SK-N-MC (cell line): Measurements from ENCODE around the gene NUP35.

Experiments used
- DNase-seq: peaks from one replicate; pipeline ENCODE4 v3.0.0-alpha.2; 2011; ENCODE audit warnings: low read depth, low spot score
- H3K27ac ChIP-seq: fragments of 200-600 bp; sonication (generic); 2 replicates; pipeline ENCODE4 v1.5.1; 2016; ENCODE audit warnings: mixed run types
- H3K36me3 ChIP-seq: fragments of 200-600 bp; sonication (generic); 2 replicates; pipeline ENCODE4 v1.6.1; 2017; ENCODE audit warnings: antibody characterized with exemption, low read length, mixed read lengths; ENCODE audit not compliant: insufficient read depth
- H3K4me3 ChIP-seq: fragments of 200-600 bp; sonication (generic); 2 replicates; pipeline ENCODE4 v1.5.1; 2016
- H3K9ac ChIP-seq: fragments of 200-600 bp; sonication (generic); 2 replicates; pipeline ENCODE4 v1.8.0; 2017; ENCODE audit warnings: mixed run types, mixed read lengths; ENCODE audit not compliant: insufficient read length
- H3K9me3 ChIP-seq: fragments of 200-600 bp; sonication (generic); 2 replicates; pipeline ENCODE4 v1.6.1; 2017; ENCODE audit warnings: low read depth, mild to moderate bottlenecking, antibody characterized with exemption, low read length, moderate library complexity, mixed read lengths
- EZH2 ChIP-seq: fragments of 200-600 bp; sonication (generic); IDR thresholded peaks from one replicate; pipeline ENCODE4 v1.6.1; 2017; ENCODE audit warnings: antibody characterized with exemption
- FOXP2 ChIP-seq: optimal IDR thresholded peaks from 2 replicates; pipeline ENCODE3; 2011; ENCODE audit warnings: mild to moderate bottlenecking, moderate library complexity; ENCODE audit not compliant: insufficient read depth; ENCODE audit errors: extremely low read length, control extremely low read depth
- POLR2AphosphoS5 ChIP-seq: IDR thresholded peaks from 2 replicates; pipeline ENCODE4 v1.6.1; 2012; ENCODE audit warnings: mild to moderate bottlenecking, low read depth, low read length, borderline replicate concordance

Gene NUP35, protein sequence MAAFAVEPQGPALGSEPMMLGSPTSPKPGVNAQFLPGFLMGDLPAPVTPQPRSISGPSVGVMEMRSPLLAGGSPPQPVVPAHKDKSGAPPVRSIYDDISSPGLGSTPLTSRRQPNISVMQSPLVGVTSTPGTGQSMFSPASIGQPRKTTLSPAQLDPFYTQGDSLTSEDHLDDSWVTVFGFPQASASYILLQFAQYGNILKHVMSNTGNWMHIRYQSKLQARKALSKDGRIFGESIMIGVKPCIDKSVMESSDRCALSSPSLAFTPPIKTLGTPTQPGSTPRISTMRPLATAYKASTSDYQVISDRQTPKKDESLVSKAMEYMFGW

DNA sequence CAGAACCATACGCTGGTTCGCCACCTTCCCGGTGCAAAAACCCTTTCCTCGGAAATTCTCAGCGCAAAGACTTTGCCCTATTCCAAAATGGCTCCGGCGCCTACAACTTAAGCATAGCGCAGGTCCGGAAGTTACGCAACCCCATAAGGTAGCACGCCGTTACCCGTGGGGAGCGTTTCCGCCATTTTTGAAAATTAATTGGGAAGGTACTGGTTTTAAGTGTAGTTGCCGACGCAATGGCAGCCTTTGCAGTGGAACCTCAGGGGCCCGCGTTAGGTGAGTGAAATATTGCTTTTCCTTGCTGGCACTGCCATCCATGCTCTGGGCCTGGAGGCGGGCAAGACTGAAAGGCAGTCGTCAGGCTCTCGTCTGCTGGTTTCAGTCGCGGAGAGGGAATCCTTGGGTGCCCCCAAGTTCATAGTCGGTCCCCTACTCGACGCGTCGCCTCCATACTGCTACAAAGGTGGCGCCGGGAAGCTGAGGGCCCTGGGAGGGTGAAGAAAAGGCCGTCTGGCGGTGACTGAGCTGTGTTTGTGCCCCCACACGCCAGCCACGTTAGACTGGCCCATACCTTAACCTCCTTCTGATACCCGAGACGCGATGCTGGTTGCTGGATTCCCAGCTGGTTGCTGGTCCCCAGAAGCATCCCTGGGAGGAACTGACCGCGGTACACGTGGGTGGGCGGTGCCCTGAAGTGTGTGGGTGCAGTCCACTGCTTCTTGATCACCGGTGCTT lies at the start of gene NUP35:
Gene NUP35, plus strand, starts transcription at position 222 of the 735 bp plus-strand sequence. Its CDS starts 15 bp downstream, at position 237.
- Histone ChIP-seq H3K4me3 (peak within 1 kb of the TSS; percentile 95), H3K9ac (peak within 1 kb of the TSS; percentile 84), H3K36me3 (peaks cover 22% of the 10 kb centered on the region), H3K27ac (peak within 1 kb of the TSS; percentile 97), H3K9me3 (no peaks in the 10 kb centered on the region)
- peak; percentile 95 for DNase-seq
- TF ChIP-seq EZH2 (no peak), POLR2AphosphoS5 (peak; percentile 94)

DNA sequence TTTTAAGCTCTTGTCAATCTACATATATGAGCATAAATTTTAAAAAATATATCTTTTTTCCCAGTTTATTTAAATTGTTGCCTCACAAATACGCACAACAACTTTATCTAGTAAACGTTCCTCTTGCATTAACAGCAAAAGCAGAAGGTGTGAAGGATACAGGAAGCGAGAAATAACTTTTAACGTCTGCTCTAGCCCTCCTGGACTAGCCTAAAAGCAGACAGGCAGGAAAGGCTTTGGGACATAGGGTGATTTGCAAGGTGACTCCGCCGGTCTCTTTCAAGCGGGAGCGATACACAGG lies 46.1 kb upstream of the NUP35 start:
- no peak overlapping the region for H3K27ac ChIP-seq
- H3K4me3 ChIP-seq = peak overlapping the region; percentile 95

DNA sequence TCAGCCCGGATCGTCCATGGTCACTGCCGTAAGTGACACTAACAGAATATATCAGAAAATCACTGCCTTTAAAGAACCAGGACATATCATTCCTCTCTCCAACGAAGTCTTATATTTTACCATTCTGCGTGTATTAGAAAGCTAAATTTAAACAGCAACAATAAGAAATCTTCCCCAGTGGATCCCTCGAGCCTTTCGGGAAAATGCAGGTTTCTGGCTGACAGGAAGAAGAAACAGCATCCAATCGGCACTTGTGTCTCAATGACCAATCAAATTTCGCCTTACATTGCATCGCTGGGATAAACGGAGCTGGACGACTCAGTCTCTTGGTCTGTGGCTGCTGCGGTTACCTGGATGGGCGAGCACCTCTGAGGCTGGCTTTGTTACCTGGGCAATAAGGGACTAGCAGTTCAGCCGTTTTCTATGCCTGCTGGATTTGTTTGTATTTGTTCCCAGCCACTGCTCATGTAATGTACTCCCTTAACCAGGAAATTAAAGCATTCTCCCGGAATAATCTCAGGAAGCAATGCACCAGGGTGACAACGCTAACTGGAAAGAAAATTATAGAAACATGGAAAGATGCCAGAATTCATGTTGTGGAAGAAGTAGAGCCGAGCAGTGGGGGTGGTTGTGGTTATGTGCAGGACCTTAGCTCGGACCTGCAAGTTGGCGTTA lies 45.6 kb upstream of the NUP35 start, which contains the start of gene DUSP19:
Gene DUSP19, plus strand, starts transcription at position 284 of the 675 bp plus-strand sequence. Its CDS starts 187 bp downstream, at position 471.
- H3K4me3 ChIP-seq = peak within 1 kb of the TSS; percentile 95
- peak within 1 kb of the TSS; percentile 37 for H3K27ac ChIP-seq
- peak; percentile 87 for DNase-seq
- H3K9ac ChIP-seq = peak within 1 kb of the TSS; percentile 68
- H3K36me3 ChIP-seq = no peaks in the 10 kb centered on the region
- TF ChIP-seq POLR2AphosphoS5 (peak; percentile 96), FOXP2 (no peak), EZH2 (no peak)
- H3K9me3 ChIP-seq = no peaks in the 10 kb centered on the region

More for the DNA sequence above, 46.1 kb upstream of the NUP35 start:
- H3K9me3 ChIP-seq = no peaks in the 10 kb centered on the region
- H3K9ac ChIP-seq = peak overlapping the region; percentile 68
- H3K36me3 ChIP-seq = no peaks in the 10 kb centered on the region
- no peak for DNase-seq
- no peak for TF ChIP-seq FOXP2
- TF ChIP-seq EZH2 = no peak
- TF ChIP-seq POLR2AphosphoS5 = no peak

DNA sequence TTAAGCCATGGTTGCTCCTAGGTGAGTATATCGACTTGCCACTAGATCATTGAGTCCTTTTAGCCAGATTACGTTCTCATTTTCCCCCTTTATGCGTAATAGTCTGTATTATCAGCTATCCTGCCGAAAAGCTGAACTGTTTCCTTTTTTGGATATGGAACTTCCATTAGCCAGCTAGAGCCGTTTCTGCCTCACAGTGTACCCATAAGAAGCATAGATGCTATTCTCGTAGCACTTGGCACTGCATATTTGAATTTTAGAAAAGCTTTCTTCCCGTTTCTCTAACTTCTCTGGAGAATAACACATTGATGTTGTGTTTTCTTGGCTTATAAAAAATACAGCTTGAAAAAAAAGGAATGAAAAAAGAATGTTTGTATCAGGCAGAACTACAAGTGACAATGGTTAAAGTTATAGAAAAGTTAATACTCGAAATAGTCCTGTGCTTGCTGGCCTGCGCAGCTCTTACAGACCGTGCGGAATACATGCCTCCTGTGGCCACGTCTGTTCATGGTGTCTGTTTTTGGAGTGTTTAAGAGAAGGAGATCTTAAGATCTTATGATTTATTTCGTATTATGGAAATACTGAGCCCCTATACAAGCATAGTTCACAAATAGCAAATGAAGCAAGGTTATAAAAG lies 45.0 kb upstream of the NUP35 start:
- peak overlapping the region; percentile 68 for H3K9ac ChIP-seq
- no peaks in the 10 kb centered on the region for H3K36me3 ChIP-seq
- no peaks in the 10 kb centered on the region for H3K9me3 ChIP-seq
- peak overlapping the region; percentile 37 for H3K27ac ChIP-seq
- no peak for TF ChIP-seq FOXP2
- TF ChIP-seq POLR2AphosphoS5 = no peak
- no peak for TF ChIP-seq EZH2
- peak overlapping the region; percentile 95 for H3K4me3 ChIP-seq
- DNase-seq = peak; percentile 16

DNA sequence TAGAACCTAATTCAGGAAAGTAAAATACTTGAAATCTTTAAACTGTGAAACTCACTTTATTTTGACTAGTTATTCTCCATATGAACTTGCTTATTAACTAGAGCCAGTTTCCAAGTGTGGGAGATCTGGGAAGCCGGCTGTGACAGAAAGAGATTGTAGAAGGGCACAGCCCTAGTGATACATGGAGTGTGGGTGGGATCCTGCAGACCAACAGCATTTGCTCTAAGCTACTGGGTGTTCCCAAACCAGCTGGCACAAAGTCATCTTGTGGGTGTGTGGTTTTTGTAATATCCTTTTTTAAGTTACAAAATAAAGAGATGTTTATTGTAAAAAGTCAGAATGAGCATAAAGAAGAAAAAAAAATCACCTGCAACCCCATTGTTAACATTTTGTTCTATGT lies 42.3 kb upstream of the NUP35 start:
- H3K27ac ChIP-seq = no peak overlapping the region
- no peak for DNase-seq
- H3K4me3 ChIP-seq = no peak overlapping the region
- H3K9ac ChIP-seq = no peak overlapping the region
- H3K9me3 ChIP-seq = no peaks in the 10 kb centered on the region
- H3K36me3 ChIP-seq = no peaks in the 10 kb centered on the region
- TF ChIP-seq POLR2AphosphoS5 (no peak), EZH2 (no peak), FOXP2 (no peak)

DNA sequence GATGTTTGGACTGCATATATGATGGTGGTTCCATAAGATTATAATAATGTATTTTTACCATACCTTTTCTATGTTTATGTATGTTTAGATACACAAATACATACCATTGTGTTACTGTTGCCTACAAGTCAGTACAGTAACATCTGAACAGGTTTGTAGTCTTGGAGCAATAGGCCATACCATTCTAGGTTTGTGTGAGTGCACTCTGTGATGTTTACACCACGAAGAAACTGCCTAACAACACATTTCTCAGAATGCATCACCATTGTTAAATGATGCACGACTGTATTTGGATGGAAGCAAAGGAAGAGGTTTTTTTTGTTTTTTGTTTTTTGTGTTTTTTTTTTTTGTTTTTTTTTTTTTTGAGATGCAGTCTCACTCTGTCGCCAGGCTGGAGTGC lies 36.2 kb upstream of the NUP35 start:
- no peak overlapping the region for H3K27ac ChIP-seq
- no peaks in the 10 kb centered on the region for H3K36me3 ChIP-seq
- no peak for DNase-seq
- H3K9me3 ChIP-seq = no peaks in the 10 kb centered on the region
- H3K4me3 ChIP-seq = no peak overlapping the region
- no peak overlapping the region for H3K9ac ChIP-seq
- TF ChIP-seq EZH2 = no peak
- TF ChIP-seq POLR2AphosphoS5 = no peak

DNA sequence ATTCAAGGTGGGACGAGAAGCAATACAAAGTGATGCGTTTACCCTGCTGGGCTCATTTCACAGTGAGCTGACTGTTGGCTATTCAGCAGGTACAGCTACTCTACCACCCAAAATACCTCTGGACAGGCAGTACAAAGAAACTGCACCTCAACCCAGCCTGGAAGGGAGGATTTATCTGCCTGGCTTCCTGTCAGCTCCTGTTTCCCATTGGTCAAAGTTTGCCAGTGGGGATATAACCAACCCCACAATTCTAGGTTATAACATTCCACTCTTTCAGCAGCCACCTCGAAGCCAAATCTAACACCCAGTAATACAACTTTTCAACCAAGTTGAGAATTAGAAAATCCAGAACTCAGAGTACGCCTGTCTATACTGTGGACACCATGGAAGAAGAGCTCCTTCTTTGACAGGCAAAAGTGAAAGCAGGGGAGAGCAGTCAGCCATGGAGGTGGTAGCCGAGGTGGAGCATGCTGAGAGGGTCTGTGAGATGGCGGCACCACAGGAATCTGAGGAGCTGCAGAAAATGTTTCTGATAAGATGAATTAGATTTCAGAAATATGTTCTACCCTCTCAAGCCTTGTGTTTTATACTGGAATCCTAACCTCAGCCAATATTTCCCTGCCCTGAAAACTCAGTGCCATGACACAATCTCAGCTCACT lies 34.9 kb upstream of the NUP35 start:
- TF ChIP-seq EZH2 (no peak), FOXP2 (no peak), POLR2AphosphoS5 (no peak)
- Histone ChIP-seq H3K4me3 (no peak overlapping the region), H3K36me3 (no peaks in the 10 kb centered on the region), H3K9ac (no peak overlapping the region), H3K9me3 (no peaks in the 10 kb centered on the region), H3K27ac (no peak overlapping the region)
- no peak for DNase-seq
